MM.1S (cell line): ENCODE measurements around the gene EMX2.

Experiments
- EZH2 ChIP-seq: fragments of 300-600 bp; sonication (generic); optimal IDR thresholded peaks from 2 replicates; pipeline ENCODE3; 2017; ENCODE audit warnings: low read depth, mild to moderate bottlenecking, antibody characterized with exemption, low read length, mixed read lengths
- TF ChIP-seq, protein P1 (sequence below): fragments of 300-600 bp; sonication (generic); IDR thresholded peaks from 2 replicates; pipeline ENCODE4 v1.5.1; 2016; ENCODE audit warnings: antibody characterized with exemption, low read length, mixed read lengths

DNA sequence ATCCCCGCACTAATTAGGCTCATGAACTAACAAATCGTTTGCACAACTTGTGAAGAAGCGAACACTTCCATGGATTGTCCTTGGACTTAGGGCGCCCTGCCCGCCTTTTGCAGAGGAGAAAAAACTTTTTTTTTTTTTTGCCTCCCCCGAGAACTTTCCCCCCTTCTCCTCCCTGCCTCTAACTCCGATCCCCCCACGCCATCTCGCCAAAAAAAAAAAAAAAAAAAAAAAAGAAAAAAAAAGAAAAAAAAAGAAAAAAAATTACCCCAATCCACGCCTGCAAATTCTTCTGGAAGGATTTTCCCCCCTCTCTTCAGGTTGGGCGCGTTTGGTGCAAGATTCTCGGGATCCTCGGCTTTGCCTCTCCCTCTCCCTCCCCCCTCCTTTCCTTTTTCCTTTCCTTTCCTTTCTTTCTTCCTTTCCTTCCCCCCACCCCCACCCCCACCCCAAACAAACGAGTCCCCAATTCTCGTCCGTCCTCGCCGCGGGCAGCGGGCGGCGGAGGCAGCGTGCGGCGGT is at the start of gene EMX2:
- TF ChIP-seq, protein P1, sequence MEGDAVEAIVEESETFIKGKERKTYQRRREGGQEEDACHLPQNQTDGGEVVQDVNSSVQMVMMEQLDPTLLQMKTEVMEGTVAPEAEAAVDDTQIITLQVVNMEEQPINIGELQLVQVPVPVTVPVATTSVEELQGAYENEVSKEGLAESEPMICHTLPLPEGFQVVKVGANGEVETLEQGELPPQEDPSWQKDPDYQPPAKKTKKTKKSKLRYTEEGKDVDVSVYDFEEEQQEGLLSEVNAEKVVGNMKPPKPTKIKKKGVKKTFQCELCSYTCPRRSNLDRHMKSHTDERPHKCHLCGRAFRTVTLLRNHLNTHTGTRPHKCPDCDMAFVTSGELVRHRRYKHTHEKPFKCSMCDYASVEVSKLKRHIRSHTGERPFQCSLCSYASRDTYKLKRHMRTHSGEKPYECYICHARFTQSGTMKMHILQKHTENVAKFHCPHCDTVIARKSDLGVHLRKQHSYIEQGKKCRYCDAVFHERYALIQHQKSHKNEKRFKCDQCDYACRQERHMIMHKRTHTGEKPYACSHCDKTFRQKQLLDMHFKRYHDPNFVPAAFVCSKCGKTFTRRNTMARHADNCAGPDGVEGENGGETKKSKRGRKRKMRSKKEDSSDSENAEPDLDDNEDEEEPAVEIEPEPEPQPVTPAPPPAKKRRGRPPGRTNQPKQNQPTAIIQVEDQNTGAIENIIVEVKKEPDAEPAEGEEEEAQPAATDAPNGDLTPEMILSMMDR, result no peak
- TF ChIP-seq EZH2, result no peak
